NB4 (cell line): Measurements from ENCODE around the gene PASK.

Experiments used
- CTCF ChIP-seq: IDR thresholded peaks from one replicate; pipeline ENCODE4 v1.5.1; 2012; ENCODE audit warnings: low read depth, low read length
- MAX ChIP-seq: IDR thresholded peaks from 2 replicates; pipeline ENCODE4 v1.6.1; 2011; ENCODE audit warnings: low read depth, low read length
- MYC ChIP-seq: IDR thresholded peaks from 2 replicates; pipeline ENCODE4 v1.6.1; 2011; ENCODE audit warnings: low read depth, low read length
- POLR2A ChIP-seq: IDR thresholded peaks from 2 replicates; pipeline ENCODE4 v1.6.1; 2011; ENCODE audit warnings: mild to moderate bottlenecking; ENCODE audit not compliant: insufficient read length; ENCODE audit errors: extremely low read depth

- TF ChIP-seq CTCF (no peak), MYC (no peak), POLR2A (no peak), MAX (no peak)
Observed at GRCh38 chr2:241182126-241182525, 32.9 kb upstream of the PASK start.
